ENCODE measurements around the gene ANKRD33B. TPM values are rescaled to one million over a fixed set of nuclear protein-coding genes. Genes with fewer than 3 reads are reported as not detected.

ANKRD33B gene
- total and polyA plus RNA-seq, 2 of the 8 experiments (the other 6 are each of a cell fraction or from before 2014, with no cell fraction given) = 6.9 to 20.6 TPM

- no peak overlapping the region for H2BK12ac ChIP-seq (ENCODE audit: low read depth, low read length)
- H3K18ac ChIP-seq (ENCODE audit: extremely low read depth, low read length) = no peak overlapping the region
- no peak overlapping the region for H2AFZ ChIP-seq (ENCODE audit: low read length)
- H2BK15ac ChIP-seq (ENCODE audit: low read length) = no peak overlapping the region
- no peak overlapping the region for H4K8ac ChIP-seq (ENCODE audit: extremely low read depth, insufficient read depth, low read length)
- CTCF ChIA-PET (ENCODE audit: partially characterized antibody) = interaction anchor here (0.6 to 1.5 kb wide), 8 partner anchors 21 to 206 kb away, joined by 3 to 4 read pairs (median 3); no protein-coding TSS in a partner anchor
- no peak overlapping the region for H2BK5ac ChIP-seq (ENCODE audit: low read depth, low read length)
- H3K4me1 ChIP-seq (replicated peaks in 1 of 4; ENCODE audit: control insufficient read depth in 3 of 4, insufficient read depth in 4 of 4, low read length in 3 of 4) = no peaks in the 10 kb centered on the region; a peak in 2 of 7 replicates
- no peaks in the 10 kb centered on the region; a peak in 2 of 7 replicates for H3K27me3 ChIP-seq (replicated peaks in 1 of 4; ENCODE audit: control insufficient read depth in 3 of 4, extremely low read depth in 1 of 4, insufficient read depth in 3 of 4, low read length in 3 of 4)
- DNase-seq (ENCODE audit: low read depth in 1 of 2, low spot score in 2 of 2) (no peak), FAIRE-seq (no peak)
- H2BK20ac ChIP-seq (ENCODE audit: low read length) = no peak overlapping the region
- H3K79me1 ChIP-seq (ENCODE audit: low read depth, low read length) = no peaks in the 10 kb centered on the region
- no peak overlapping the region for H3K4me3 ChIP-seq (ENCODE audit: extremely low read depth in 1 of 4, insufficient read depth in 2 of 4, low read depth in 3 of 4, low read length in 4 of 4)
- no peak overlapping the region for H3K4ac ChIP-seq (replicated peaks; ENCODE audit: insufficient read length, low read depth, low read length)
- H3K9ac ChIP-seq (replicated peaks in 1 of 4; ENCODE audit: extremely low read depth in 1 of 4, low read depth in 3 of 4, low read length in 3 of 4) = no peak overlapping the region
- no peak overlapping the region for H3K4me2 ChIP-seq (ENCODE audit: insufficient read depth in 1 of 2, low read depth in 2 of 2, low read length in 2 of 2)
- no peak overlapping the region for H3K23ac ChIP-seq (ENCODE audit: insufficient read length)
- H2BK120ac ChIP-seq (replicated peaks; ENCODE audit: low read depth, low read length) = no peak overlapping the region
- no peak overlapping the region for H3K27ac ChIP-seq (ENCODE audit: low read depth, low read length)
- no peaks in the 10 kb centered on the region for H3K23me2 ChIP-seq (ENCODE audit: low read depth, low read length)
- H3K9me3 ChIP-seq (ENCODE audit: insufficient read depth in 2 of 2, low read depth in 1 of 2, low read length in 1 of 2) = no peaks in the 10 kb centered on the region
- WGBS, 2 experiments (ENCODE audit: extremely low coverage in 1 of 2, insufficient coverage in 1 of 2, insufficient read length in 1 of 2, insufficient replicate concordance in 2 of 2, low coverage in 1 of 2, low lambda C conversion rate in 2 of 2, missing lambda C conversion rate in 1 of 2) = 93% methylated on average over 2 of the region's 2 CpGs; no CpG with 5 or more reads in 1 of the 2 experiments
- H3K36me3 ChIP-seq (ENCODE audit: control insufficient read depth in 2 of 4, insufficient read depth in 4 of 4, low read length in 3 of 4) = no peaks in the 10 kb centered on the region
- H3K79me2 ChIP-seq (ENCODE audit: control insufficient read depth in 1 of 2, insufficient read depth in 2 of 2, low read length in 2 of 2) = no peaks in the 10 kb centered on the region
- H4K5ac ChIP-seq (ENCODE audit: insufficient read length, low read depth, low read length) = no peak overlapping the region
- POLR2A ChIA-PET (ENCODE audit: partially characterized antibody) = interaction anchor here (0.5 to 0.8 kb wide), 2 partner anchors 9 to 76 kb away, joined by 3 read pairs; no protein-coding TSS in a partner anchor
- H3K56ac ChIP-seq (replicated peaks; ENCODE audit: insufficient read length, low read depth, low read length) = no peak overlapping the region
- H2AK5ac ChIP-seq (ENCODE audit: low read depth, low read length) = no peak overlapping the region
- H4K91ac ChIP-seq (replicated peaks; ENCODE audit: insufficient read length, low read length) = no peak overlapping the region
- H4K20me1 ChIP-seq (replicated peaks in 1 of 2; ENCODE audit: control insufficient read depth in 1 of 2, insufficient read depth in 2 of 2, low read length in 2 of 2) = no peaks in the 10 kb centered on the region
- no peak overlapping the region for H3K14ac ChIP-seq (ENCODE audit: insufficient read length)
- no peak for TF ChIP-seq POLR2A (IDR thresholded peaks at IDR 0.05; ENCODE audit: control extremely low read depth in 1 of 2, low read depth in 2 of 2, low read length in 2 of 2)
- no peak for TF ChIP-seq SP1 (IDR thresholded peaks at IDR 0.05; ENCODE audit: low read depth, low read length)
- TF ChIP-seq MAFK (IDR thresholded peaks at IDR 0.05; ENCODE audit: low read depth, low read length) = no peak
- TF ChIP-seq ASH2L (IDR thresholded peaks at IDR 0.05; ENCODE audit: low read length) = no peak
- no peak for TF ChIP-seq GTF2F1 (IDR thresholded peaks at IDR 0.05; ENCODE audit: borderline replicate concordance, low read depth, low read length)
- TF ChIP-seq TAF7 (optimal IDR thresholded peaks at IDR 0.05; ENCODE audit: borderline replicate concordance, low read depth, low read length) = no peak
- no peak for TF ChIP-seq BACH1 (IDR thresholded peaks at IDR 0.05; ENCODE audit: low read length)
Observed at GRCh38 chr5:10542055-10542550, 21.8 kb upstream of the ANKRD33B start.
